GM19240 (cell line): ENCODE results near the gene MEIOC.
A peak's percentile ranks its signal among the peaks of the same experiment; 100 is the strongest.

ENCODE experiments used
- DNase-seq: peaks from one replicate; pipeline ENCODE4 v3.0.0; 2011; ENCODE audit warnings: low spot score; ENCODE audit not compliant: insufficient read length

Gene MEIOC

DNA sequence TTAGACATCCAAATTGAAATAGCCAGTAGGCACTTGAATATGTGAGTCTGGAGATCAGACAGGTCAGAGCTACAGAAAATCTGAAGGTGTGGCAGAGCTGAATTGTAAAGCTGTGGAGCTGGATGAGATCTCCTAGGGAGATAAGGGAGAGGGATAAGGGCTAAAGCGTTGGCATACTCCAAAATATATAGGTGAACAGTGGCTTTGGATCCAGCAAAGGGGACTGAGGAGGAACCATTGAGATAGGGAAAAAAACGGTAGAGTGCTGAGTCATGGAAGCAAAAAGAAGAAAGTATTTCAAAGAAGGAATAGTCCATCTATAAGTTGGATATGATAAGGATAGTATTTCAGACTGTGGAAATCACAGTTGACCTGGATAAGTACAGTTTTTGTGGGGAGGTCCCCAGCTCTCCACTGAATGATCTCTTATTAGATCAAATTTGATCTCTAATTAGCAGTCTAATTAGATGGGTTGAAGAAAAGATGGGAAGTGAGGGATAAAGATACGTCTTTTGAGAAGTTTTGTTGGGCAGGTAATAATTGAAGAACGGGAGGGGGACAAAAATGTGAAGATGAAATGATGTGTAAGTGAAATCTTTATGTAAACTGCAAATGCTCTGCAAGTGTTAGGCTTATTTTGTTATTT lies 51.6 kb downstream of the MEIOC start:
- no peak for DNase-seq

DNA sequence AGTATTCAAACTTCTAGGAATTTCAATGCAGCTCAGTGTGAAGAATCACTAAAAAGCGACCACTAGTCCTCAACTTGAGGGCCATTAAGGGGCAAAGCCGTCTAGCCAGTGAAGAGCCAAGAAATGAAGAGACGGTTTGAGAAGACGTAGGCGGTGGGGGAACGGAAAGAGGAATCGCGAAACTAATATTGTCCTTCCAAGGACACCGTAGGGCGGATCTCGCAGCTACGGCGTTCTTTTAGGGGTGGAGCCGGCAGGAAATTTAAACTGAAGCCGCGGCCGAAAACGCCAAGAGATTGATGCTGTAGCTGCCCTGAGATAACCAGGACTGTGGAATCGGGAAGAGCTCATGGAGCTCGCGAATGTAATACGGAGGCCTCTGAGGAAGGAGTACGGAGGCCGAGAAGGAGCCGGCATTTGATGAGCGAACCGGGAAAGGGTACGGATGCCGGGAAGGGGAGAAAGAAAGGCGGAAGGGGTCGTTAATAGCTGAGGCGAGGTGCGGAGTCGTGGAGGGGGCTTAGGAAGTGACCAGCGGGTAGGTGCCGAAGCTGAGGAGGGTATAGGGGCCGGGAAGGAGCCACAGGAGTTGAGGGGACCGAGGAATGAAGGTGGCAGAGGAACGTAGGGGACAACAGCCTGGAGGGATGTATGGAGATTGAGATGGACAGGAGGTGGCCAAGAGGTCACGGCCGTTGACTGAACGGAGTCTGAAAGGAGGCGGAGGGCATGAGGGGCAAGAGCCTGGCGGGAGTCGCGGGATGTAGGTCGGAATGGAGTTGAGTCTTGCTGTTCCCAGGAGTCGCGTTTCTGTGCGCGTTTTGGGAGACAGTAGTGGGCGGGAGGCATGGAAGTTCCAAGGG lies 52.4 kb downstream of the MEIOC start, which contains the start of gene DBF4B:
DBF4B (plus strand) TSS at position 265 of the 863 bp plus-strand sequence; CDS start at position 421, 156 bp downstream.
- peak; percentile 91 for DNase-seq

DNA sequence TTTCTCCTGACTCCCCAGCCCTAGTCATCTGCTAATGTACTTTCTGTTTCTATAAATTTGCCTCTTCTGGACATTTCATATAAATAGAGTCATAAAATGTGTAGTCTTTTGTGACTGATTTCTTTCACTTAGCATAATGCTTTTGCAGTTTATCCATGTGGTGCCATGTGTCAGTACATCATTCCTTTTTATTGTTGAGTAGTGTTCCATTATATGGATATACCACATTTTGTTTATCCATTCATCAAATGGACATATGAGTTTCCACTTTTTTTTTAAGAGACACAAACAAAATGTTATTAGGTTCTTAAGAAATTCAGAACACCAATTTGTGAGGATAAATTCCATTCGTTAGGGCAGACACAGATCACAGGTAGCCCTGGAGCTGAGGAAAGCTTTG lies 63.2 kb downstream of the MEIOC start:
- no peak for DNase-seq

DNA sequence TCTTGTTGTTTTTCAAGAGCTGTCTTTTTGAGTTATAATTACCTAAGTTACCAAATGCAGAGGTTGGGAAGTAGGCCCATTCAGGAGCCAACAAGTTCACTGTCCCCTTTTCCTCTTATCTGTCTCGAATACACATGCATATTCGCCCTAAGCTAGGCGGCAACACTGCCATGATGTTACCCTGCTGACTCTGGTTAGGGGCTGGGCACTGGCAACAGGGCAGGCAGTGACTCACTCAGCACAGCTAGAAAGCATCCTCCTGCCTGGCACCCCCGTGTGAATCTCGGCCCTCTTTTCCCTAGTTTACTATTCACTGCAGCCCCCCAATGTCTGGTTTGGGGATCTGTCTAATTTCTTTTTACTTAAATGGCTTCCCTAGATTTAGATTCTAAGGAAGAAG lies 66.0 kb downstream of the MEIOC start:
- no peak for DNase-seq
